Measurements from ENCODE around the gene SLC15A4.

DNA sequence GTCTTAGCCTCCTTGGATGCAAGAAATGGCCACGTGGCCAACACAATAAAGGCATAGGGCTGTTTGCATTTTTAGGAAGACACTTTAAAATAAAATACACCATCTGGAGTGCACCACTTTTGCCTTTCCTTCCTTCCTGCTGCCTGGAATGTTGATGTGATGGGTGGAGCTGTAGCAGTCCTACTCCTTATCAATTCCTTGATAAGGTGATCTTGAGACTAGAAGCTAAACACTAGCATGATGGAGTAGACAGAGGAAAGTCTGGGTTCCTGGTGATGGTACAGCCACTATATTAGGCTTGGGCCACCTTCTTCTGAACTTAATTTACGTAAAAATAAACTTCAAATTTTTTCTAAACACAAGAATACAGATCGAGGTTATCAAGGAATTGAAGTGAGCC is 26.6 kb upstream of the SLC15A4 start:
- TF ChIP-seq, protein P1, sequence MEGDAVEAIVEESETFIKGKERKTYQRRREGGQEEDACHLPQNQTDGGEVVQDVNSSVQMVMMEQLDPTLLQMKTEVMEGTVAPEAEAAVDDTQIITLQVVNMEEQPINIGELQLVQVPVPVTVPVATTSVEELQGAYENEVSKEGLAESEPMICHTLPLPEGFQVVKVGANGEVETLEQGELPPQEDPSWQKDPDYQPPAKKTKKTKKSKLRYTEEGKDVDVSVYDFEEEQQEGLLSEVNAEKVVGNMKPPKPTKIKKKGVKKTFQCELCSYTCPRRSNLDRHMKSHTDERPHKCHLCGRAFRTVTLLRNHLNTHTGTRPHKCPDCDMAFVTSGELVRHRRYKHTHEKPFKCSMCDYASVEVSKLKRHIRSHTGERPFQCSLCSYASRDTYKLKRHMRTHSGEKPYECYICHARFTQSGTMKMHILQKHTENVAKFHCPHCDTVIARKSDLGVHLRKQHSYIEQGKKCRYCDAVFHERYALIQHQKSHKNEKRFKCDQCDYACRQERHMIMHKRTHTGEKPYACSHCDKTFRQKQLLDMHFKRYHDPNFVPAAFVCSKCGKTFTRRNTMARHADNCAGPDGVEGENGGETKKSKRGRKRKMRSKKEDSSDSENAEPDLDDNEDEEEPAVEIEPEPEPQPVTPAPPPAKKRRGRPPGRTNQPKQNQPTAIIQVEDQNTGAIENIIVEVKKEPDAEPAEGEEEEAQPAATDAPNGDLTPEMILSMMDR (conservative IDR thresholded peaks at IDR 0.05; ENCODE audit: low read length), result no peak
- TF ChIP-seq EZH2phosphoT487 (IDR thresholded peaks at IDR 0.05; ENCODE audit: borderline replicate concordance, low read depth, low read length), result no peak
